ENCODE results near the gene LRRFIP1. TPM values are rescaled to one million over a fixed set of nuclear protein-coding genes. Genes with fewer than 3 reads are reported as not detected.
A peak's percentile ranks its signal among the peaks of the same experiment; 100 is the strongest.

Gene LRRFIP1
- total and polyA plus RNA-seq, 9 of the 15 experiments (the other 6 are each of a cell fraction or from before 2014, with no cell fraction given): 13.1 to 45.2 (median 31.3) TPM

DNA sequence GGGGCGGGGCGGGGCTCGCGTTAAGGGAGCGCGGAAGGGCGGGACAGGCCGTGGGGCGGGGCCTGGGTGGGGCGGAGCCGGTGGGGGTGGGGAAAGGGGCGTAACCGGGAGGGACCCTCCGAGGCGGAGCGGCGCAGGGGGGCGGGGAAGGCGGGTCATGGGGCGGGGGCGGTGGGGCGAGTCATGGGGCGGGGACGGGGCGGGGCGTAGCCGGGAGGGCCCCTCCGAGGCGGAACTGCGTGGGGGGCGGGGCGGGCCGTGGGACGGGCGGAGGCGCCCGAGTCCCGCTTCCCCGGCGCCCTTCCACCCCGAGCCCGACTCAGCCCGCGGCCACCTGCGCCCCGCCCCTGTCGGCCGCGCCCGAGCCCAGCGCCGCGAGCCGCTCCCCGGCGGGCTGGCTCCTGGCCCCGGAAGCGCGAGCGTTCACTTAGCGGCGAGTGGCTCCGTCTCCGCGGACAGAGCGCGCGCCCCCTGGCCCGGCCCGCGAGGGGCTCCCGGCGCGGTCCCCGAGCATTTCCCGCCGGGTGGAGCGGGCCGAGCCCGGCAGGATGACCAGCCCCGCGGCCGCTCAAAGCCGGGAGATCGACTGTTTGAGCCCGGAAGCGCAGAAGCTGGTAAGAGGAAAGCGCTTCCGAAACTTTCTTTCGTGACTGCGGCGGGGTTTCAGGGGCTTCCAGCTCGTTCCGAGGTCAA lies 64.7 kb downstream of the LRRFIP1 start (continued):
- TF ChIP-seq FOXK2 (conservative IDR thresholded peaks at IDR 0.05 in 1 of 2, IDR thresholded peaks at IDR 0.05 in 1 of 2; ENCODE audit: low read depth in 2 of 2) (no peak), PHB2 (IDR thresholded peaks at IDR 0.05; ENCODE audit: low read depth) (no peak), HOXB6 (CRISPR knock-in tag; IDR thresholded peaks at IDR 0.05; ENCODE audit: borderline replicate concordance) (no peak), ZNF717 (CRISPR knock-in tag; IDR thresholded peaks at IDR 0.05) (no peak), COPS2 (conservative IDR thresholded peaks at IDR 0.05) (no peak), FOXK1 (CRISPR knock-in tag; IDR thresholded peaks at IDR 0.05; ENCODE audit: borderline replicate concordance) (no peak), SMARCC2 (IDR thresholded peaks at IDR 0.05; ENCODE audit: low read depth) (no peak), CBX1 (IDR thresholded peaks at IDR 0.05; ENCODE audit: low read depth) (peak; percentile 27; the same call in 1 of the 2 replicates), NFE2L1 (tag; IDR thresholded peaks at IDR 0.05; ENCODE audit: borderline replicate concordance, low read depth) (no peak), ADNP (tag; IDR thresholded peaks at IDR 0.05) (no peak), HDAC8 (tag; IDR thresholded peaks at IDR 0.05) (no peak), ZFX (CRISPR knock-in tag; IDR thresholded peaks at IDR 0.05) (no peak; the same call in 1 of the 2 replicates), SP1 (CRISPR knock-in tag; IDR thresholded peaks at IDR 0.05) (no peak), NFE2 (IDR thresholded peaks at IDR 0.05; ENCODE audit: low read depth) (no peak), ELF1 (tag; IDR thresholded peaks at IDR 0.05) (peak; percentile 88), ZNF507 (tag; conservative IDR thresholded peaks at IDR 0.05) (no peak), SMARCA5 (IDR thresholded peaks at IDR 0.05) (no peak)
- TF ChIP-seq, protein P1, sequence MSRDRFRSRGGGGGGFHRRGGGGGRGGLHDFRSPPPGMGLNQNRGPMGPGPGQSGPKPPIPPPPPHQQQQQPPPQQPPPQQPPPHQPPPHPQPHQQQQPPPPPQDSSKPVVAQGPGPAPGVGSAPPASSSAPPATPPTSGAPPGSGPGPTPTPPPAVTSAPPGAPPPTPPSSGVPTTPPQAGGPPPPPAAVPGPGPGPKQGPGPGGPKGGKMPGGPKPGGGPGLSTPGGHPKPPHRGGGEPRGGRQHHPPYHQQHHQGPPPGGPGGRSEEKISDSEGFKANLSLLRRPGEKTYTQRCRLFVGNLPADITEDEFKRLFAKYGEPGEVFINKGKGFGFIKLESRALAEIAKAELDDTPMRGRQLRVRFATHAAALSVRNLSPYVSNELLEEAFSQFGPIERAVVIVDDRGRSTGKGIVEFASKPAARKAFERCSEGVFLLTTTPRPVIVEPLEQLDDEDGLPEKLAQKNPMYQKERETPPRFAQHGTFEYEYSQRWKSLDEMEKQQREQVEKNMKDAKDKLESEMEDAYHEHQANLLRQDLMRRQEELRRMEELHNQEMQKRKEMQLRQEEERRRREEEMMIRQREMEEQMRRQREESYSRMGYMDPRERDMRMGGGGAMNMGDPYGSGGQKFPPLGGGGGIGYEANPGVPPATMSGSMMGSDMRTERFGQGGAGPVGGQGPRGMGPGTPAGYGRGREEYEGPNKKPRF (IDR thresholded peaks at IDR 0.05; ENCODE audit: low read depth, low read length): no peak
- TF ChIP-seq, protein P2, sequence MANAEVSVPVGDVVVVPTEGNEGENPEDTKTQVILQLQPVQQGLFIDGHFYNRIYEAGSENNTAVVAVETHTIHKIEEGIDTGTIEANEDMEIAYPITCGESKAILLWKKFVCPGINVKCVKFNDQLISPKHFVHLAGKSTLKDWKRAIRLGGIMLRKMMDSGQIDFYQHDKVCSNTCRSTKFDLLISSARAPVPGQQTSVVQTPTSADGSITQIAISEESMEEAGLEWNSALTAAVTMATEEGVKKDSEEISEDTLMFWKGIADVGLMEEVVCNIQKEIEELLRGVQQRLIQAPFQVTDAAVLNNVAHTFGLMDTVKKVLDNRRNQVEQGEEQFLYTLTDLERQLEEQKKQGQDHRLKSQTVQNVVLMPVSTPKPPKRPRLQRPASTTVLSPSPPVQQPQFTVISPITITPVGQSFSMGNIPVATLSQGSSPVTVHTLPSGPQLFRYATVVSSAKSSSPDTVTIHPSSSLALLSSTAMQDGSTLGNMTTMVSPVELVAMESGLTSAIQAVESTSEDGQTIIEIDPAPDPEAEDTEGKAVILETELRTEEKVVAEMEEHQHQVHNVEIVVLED (CRISPR knock-in tag; IDR thresholded peaks at IDR 0.05): no peak
- TF ChIP-seq, protein P3, sequence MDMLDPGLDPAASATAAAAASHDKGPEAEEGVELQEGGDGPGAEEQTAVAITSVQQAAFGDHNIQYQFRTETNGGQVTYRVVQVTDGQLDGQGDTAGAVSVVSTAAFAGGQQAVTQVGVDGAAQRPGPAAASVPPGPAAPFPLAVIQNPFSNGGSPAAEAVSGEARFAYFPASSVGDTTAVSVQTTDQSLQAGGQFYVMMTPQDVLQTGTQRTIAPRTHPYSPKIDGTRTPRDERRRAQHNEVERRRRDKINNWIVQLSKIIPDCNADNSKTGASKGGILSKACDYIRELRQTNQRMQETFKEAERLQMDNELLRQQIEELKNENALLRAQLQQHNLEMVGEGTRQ (CRISPR knock-in tag; IDR thresholded peaks at IDR 0.05): no peak
- TF ChIP-seq, protein P4, sequence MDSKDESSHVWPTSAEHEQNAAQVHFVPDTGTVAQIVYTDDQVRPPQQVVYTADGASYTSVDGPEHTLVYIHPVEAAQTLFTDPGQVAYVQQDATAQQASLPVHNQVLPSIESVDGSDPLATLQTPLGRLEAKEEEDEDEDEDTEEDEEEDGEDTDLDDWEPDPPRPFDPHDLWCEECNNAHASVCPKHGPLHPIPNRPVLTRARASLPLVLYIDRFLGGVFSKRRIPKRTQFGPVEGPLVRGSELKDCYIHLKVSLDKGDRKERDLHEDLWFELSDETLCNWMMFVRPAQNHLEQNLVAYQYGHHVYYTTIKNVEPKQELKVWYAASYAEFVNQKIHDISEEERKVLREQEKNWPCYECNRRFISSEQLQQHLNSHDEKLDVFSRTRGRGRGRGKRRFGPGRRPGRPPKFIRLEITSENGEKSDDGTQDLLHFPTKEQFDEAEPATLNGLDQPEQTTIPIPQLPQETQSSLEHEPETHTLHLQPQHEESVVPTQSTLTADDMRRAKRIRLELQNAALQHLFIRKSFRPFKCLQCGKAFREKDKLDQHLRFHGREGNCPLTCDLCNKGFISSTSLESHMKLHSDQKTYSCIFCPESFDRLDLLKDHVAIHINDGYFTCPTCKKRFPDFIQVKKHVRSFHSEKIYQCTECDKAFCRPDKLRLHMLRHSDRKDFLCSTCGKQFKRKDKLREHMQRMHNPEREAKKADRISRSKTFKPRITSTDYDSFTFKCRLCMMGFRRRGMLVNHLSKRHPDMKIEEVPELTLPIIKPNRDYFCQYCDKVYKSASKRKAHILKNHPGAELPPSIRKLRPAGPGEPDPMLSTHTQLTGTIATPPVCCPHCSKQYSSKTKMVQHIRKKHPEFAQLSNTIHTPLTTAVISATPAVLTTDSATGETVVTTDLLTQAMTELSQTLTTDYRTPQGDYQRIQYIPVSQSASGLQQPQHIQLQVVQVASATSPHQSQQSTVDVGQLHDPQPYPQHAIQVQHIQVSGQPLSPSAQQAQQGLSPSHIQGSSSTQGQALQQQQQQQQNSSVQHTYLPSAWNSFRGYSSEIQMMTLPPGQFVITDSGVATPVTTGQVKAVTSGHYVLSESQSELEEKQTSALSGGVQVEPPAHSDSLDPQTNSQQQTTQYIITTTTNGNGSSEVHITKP (IDR thresholded peaks at IDR 0.05; ENCODE audit: partially characterized antibody): no peak

Data from K562 (cell line).